ENCODE data around the gene NDUFAF3. TPM values are rescaled to one million over a fixed set of nuclear protein-coding genes. Genes with fewer than 3 reads are reported as not detected.
A peak's percentile ranks its signal among the peaks of the same experiment; 100 is the strongest.

Gene NDUFAF3
- total RNA-seq, 1 donor from 2014 or later: 159 TPM

- intact Hi-C loops (cut with micrococcal nuclease): no loop called here
- TF ChIP-seq CTCF (IDR thresholded peaks at IDR 0.05; ENCODE audit: borderline replicate concordance): no peak
- no peak overlapping the region for H3K27ac ChIP-seq (replicated peaks)
- H3K36me3 ChIP-seq: peaks cover 81% of the 10 kb centered on the region
- no peak for DNase-seq
- no peaks in the 10 kb centered on the region for H3K27me3 ChIP-seq (ENCODE audit: low read depth)
- no peak overlapping the region for H3K4me3 ChIP-seq
- H3K4me1 ChIP-seq: peaks cover 45% of the 10 kb centered on the region
- H3K9me3 ChIP-seq (replicated peaks): no peaks in the 10 kb centered on the region
Measured at GRCh38 chr3:48982686-48983085, 39.2 kb upstream of the NDUFAF3 start.

GRCh38 chr3:48983096-48983495 lies 38.8 kb upstream of the NDUFAF3 start:
- Histone ChIP-seq H3K27ac (replicated peaks) (peak overlapping the region; percentile 4), H3K27me3 (ENCODE audit: low read depth) (no peaks in the 10 kb centered on the region), H3K36me3 (peaks cover 77% of the 10 kb centered on the region), H3K4me3 (no peak overlapping the region), H3K9me3 (replicated peaks) (no peaks in the 10 kb centered on the region), H3K4me1 (peaks cover 49% of the 10 kb centered on the region)
- intact Hi-C loops (cut with micrococcal nuclease): no loop called here
- no peak for DNase-seq
- TF ChIP-seq CTCF (IDR thresholded peaks at IDR 0.05; ENCODE audit: borderline replicate concordance): no peak

GRCh38 chr3:48984663-48985062 lies 37.3 kb upstream of the NDUFAF3 start:
- intact Hi-C loops (cut with micrococcal nuclease): no loop called here
- Histone ChIP-seq H3K4me3 (no peak overlapping the region), H3K36me3 (peaks cover 64% of the 10 kb centered on the region), H3K27me3 (ENCODE audit: low read depth) (no peaks in the 10 kb centered on the region), H3K4me1 (peaks cover 56% of the 10 kb centered on the region), H3K9me3 (replicated peaks) (no peaks in the 10 kb centered on the region), H3K27ac (replicated peaks) (no peak overlapping the region)
- no peak for DNase-seq
- no peak for TF ChIP-seq CTCF (IDR thresholded peaks at IDR 0.05; ENCODE audit: borderline replicate concordance)

GRCh38 chr3:48985831-48986376 lies 36.0 kb upstream of the NDUFAF3 start:
- no peak for TF ChIP-seq CTCF (IDR thresholded peaks at IDR 0.05; ENCODE audit: borderline replicate concordance)

GRCh38 chr3:48989126-48989795 lies 32.7 kb upstream of the NDUFAF3 start:
- H3K27me3 ChIP-seq (ENCODE audit: low read depth): no peaks in the 10 kb centered on the region
- intact Hi-C loops (cut with micrococcal nuclease): no loop called here
- no peak for TF ChIP-seq CTCF (IDR thresholded peaks at IDR 0.05; ENCODE audit: borderline replicate concordance)
- H3K36me3 ChIP-seq: peaks cover 19% of the 10 kb centered on the region
- H3K4me1 ChIP-seq: peaks cover 47% of the 10 kb centered on the region
- H3K4me3 ChIP-seq: peak overlapping the region; percentile 81
- no peak for DNase-seq
- no peaks in the 10 kb centered on the region for H3K9me3 ChIP-seq (replicated peaks)
- H3K27ac ChIP-seq (replicated peaks): peak overlapping the region; percentile 92

More at GRCh38 chr3:48985831-48986376, 36.0 kb upstream of the NDUFAF3 start:
- Histone ChIP-seq H3K9me3 (replicated peaks) (no peaks in the 10 kb centered on the region), H3K27me3 (ENCODE audit: low read depth) (no peaks in the 10 kb centered on the region), H3K27ac (replicated peaks) (no peak overlapping the region), H3K36me3 (peaks cover 52% of the 10 kb centered on the region), H3K4me1 (peaks cover 55% of the 10 kb centered on the region), H3K4me3 (no peak overlapping the region)
- intact Hi-C loops (cut with micrococcal nuclease): no loop called here
- DNase-seq: no peak
